ENCODE results near the gene ENKUR.

ENKUR gene

DNA sequence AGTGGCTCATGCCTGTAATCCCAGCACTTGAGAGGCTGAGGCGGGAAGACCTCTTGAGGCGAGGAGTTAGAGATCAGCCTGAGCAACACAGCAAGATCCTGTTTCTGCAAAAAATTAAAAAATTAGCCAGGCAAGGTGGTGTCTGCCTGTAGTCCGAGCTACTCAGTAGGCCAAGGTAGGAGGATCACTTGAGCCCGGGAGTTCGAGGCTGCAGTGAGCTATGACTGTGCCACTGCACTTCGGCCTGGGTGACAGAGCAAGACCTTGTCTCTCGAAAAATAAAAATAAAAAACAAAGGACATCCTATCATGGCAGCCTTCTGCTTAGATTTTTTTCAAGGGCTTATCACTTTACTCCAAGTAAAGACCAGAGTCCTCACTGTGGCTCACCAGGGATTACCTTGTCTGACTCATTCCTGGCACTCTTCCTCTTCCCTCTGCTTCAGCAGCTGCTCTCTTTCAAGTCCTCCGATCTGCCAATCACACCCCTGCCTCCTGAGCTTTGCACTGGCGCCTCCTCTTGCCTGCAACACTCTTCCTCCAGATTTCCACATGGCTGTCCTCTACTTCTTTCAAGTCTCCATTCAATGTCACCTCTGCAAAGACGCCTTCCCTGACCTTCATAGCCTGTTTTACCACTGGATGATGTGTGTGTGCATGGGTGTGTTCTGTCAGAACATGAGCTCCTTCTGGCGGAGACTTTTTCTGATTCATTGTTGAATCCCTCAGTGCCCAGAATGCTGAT, 71.3 kb downstream of the ENKUR start:
- TF ChIP-seq, protein P1, sequence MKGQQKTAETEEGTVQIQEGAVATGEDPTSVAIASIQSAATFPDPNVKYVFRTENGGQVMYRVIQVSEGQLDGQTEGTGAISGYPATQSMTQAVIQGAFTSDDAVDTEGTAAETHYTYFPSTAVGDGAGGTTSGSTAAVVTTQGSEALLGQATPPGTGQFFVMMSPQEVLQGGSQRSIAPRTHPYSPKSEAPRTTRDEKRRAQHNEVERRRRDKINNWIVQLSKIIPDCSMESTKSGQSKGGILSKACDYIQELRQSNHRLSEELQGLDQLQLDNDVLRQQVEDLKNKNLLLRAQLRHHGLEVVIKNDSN (IDR thresholded peaks at IDR 0.05) = no peak
- TF ChIP-seq, protein P2, sequence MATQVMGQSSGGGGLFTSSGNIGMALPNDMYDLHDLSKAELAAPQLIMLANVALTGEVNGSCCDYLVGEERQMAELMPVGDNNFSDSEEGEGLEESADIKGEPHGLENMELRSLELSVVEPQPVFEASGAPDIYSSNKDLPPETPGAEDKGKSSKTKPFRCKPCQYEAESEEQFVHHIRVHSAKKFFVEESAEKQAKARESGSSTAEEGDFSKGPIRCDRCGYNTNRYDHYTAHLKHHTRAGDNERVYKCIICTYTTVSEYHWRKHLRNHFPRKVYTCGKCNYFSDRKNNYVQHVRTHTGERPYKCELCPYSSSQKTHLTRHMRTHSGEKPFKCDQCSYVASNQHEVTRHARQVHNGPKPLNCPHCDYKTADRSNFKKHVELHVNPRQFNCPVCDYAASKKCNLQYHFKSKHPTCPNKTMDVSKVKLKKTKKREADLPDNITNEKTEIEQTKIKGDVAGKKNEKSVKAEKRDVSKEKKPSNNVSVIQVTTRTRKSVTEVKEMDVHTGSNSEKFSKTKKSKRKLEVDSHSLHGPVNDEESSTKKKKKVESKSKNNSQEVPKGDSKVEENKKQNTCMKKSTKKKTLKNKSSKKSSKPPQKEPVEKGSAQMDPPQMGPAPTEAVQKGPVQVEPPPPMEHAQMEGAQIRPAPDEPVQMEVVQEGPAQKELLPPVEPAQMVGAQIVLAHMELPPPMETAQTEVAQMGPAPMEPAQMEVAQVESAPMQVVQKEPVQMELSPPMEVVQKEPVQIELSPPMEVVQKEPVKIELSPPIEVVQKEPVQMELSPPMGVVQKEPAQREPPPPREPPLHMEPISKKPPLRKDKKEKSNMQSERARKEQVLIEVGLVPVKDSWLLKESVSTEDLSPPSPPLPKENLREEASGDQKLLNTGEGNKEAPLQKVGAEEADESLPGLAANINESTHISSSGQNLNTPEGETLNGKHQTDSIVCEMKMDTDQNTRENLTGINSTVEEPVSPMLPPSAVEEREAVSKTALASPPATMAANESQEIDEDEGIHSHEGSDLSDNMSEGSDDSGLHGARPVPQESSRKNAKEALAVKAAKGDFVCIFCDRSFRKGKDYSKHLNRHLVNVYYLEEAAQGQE (IDR thresholded peaks at IDR 0.05; ENCODE audit: low read depth) = no peak
- TF ChIP-seq CEBPB (IDR thresholded peaks at IDR 0.05) (no peak), RAD21 (IDR thresholded peaks at IDR 0.05; ENCODE audit: low read depth) (no peak), CREB1 (IDR thresholded peaks at IDR 0.05; ENCODE audit: low read depth) (no peak), ZBTB7A (IDR thresholded peaks at IDR 0.05; ENCODE audit: low read depth) (no peak), TCF12 (IDR thresholded peaks at IDR 0.05; ENCODE audit: low read depth) (no peak), FOXM1 (IDR thresholded peaks at IDR 0.05; ENCODE audit: borderline replicate concordance, low read depth) (no peak), MAX (IDR thresholded peaks at IDR 0.05) (no peak), EP300 (IDR thresholded peaks at IDR 0.05; ENCODE audit: borderline replicate concordance) (no peak), YY1 (IDR thresholded peaks at IDR 0.05; ENCODE audit: low read depth) (no peak), EGR1 (IDR thresholded peaks at IDR 0.05) (no peak), TAF1 (IDR thresholded peaks at IDR 0.05; ENCODE audit: low read depth) (no peak), TEAD4 (IDR thresholded peaks at IDR 0.05) (no peak), NFIC (IDR thresholded peaks at IDR 0.05) (no peak)

GRCh38 chr10:24938525-24938924, 77.4 kb downstream of the ENKUR start:
- TF ChIP-seq EP300 (IDR thresholded peaks at IDR 0.05; ENCODE audit: borderline replicate concordance) (no peak), MAX (IDR thresholded peaks at IDR 0.05) (no peak)

DNA sequence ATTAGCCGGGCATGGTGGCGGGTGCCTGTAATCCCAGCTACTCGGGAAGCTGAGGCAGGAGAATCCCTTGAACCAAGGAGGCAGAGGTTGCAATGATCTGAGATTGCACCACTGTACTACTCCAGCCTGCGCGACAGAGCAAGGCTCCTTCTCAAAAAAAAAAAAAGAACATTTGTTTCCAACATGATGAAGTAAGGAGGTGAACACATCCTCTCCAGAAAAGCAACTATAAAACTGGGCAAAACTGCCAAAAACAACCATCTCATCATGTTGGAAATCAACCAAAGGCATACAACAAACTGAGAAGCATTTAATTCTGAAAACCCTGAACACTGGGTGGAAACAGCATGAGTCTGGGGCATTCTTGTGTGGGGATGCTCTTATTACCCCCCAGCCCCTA, 77.9 kb downstream of the ENKUR start:
- no peak for TF ChIP-seq YY1 (IDR thresholded peaks at IDR 0.05; ENCODE audit: low read depth)

GRCh38 chr10:24935504-24936292, 80.3 kb downstream of the ENKUR start:
- TF ChIP-seq RAD21 (IDR thresholded peaks at IDR 0.05; ENCODE audit: low read depth) = no peak
- TF ChIP-seq TAF1 (IDR thresholded peaks at IDR 0.05; ENCODE audit: low read depth) = no peak
